Erythroblast (primary cell): ENCODE measurements around the gene CA4.
"Not testable (repeated sequence)": the region's sequence is repeated elsewhere in the genome, so short reads cannot be mapped to it uniquely, and the experiment has no call there.

ENCODE experiments used
- DNase-seq, 2 experiments: peaks; one replicate each; lab custom pipeline; 2025; lab: John Stamatoyannopoulos, UW
- GATA1 ChIP-seq: IDR thresholded peaks from 2 replicates; pipeline ENCODE4 v1.6.1; 2011; ENCODE audit warnings: low read depth, mild to moderate bottlenecking, control low read depth, low read length, moderate library complexity
- POLR2A ChIP-seq: IDR thresholded peaks from 2 replicates; pipeline ENCODE4 v1.6.1; 2011; ENCODE audit warnings: mild to moderate bottlenecking, low read length

The CA4 gene

GRCh38 chr17:60193482-60193881, 43.7 kb downstream of the CA4 start:
- no peak for DNase-seq
- TF ChIP-seq POLR2A (no peak), GATA1 (no peak)

- not testable (repeated sequence) for DNase-seq
Measured at GRCh38 chr17:60194141-60194540, 44.4 kb downstream of the CA4 start.

DNA sequence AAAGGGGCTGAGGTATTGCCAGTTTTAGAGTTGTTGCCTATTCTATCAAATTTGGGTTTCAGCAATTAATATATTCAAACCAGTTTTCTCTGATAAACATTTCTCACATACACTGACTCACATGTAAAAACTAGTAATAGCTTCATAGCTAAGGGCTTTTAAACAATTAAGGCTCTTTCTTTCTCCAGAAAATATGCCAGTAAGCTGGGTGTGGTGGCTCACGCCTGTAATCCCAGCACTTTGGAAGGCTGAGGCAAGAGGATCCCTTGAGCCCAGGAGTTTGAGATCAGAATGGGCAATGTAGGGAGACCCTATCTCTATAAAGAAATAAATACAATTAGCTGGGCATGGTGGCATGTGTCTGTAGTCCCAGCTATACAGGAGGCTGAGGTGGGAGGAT, 48.9 kb downstream of the CA4 start:
- DNase-seq, result not testable (repeated sequence)

GRCh38 chr17:60205782-60206181, 56.0 kb downstream of the CA4 start:
- DNase-seq, result not testable (repeated sequence)

- DNase-seq, result not testable (repeated sequence)
Measured at GRCh38 chr17:60208302-60208701, 58.5 kb downstream of the CA4 start.
